ENCODE measurements around the gene SLC37A1. TPM values are rescaled to one million over a fixed set of nuclear protein-coding genes. Genes with fewer than 3 reads are reported as not detected.
A peak's percentile ranks its signal among the peaks of the same experiment; 100 is the strongest.

SLC37A1 gene
- total and polyA plus RNA-seq, 9 of the 15 experiments (the other 6 are each of a cell fraction or from before 2014, with no cell fraction given) = 0.06 to 3.4 (median 0.40) TPM

- TF ChIP-seq AFF4 (CRISPR knock-in tag; IDR thresholded peaks at IDR 0.05) = no peak
- TF ChIP-seq GTF2B (IDR thresholded peaks at IDR 0.05; ENCODE audit: extremely low read depth, insufficient read length) = no peak
Observed at GRCh38 chr21:42570362-42570761, 56.7 kb downstream of the SLC37A1 start (continued).

- H3K4me3 ChIP-seq = no peak overlapping the region
- H3K4me2 ChIP-seq (ENCODE audit: insufficient read depth, low read length) = no peak overlapping the region
- in situ Hi-C loops (cut with MboI) = no loop called here
- ChIA-PET POLR2A (interaction anchor here (0.6 to 1.0 kb wide), 2 partner anchors 11 to 399 kb away, joined by 3 to 4 read pairs; no protein-coding TSS in a partner anchor), CTCF (ENCODE audit: low intra/inter-chr PET ratio) (no interaction called here)
- H3K9me3 ChIP-seq (replicated peaks; ENCODE audit: control insufficient read depth, insufficient read depth, low read depth, low read length) = no peaks in the 10 kb centered on the region
- no peak for DNase-seq (ENCODE audit: extremely low read depth in 1 of 4, low spot score in 3 of 4)
- peaks cover 24 to 77% of the 10 kb centered on the region in 2 experiments for H3K27me3 ChIP-seq (ENCODE audit: control insufficient read depth in 2 of 2, insufficient read depth in 2 of 2, low read length in 2 of 2)
- intact Hi-C loops (cut with micrococcal nuclease) = loop anchor here (10.0 kb wide), 1 partner anchor 46 kb away; no protein-coding TSS in a partner anchor
- H3K79me2 ChIP-seq (ENCODE audit: control insufficient read depth, insufficient read depth, low read length) = no peaks in the 10 kb centered on the region
- no peaks in the 10 kb centered on the region for H3K9me1 ChIP-seq (ENCODE audit: control insufficient read depth, insufficient read depth, low read length)
- no TSS peak for BruUV-seq (replicated peaks)
- no peak overlapping the region for H3K27ac ChIP-seq (ENCODE audit: extremely low read depth, low read depth, low read length)
- no peak overlapping the region for H3K9ac ChIP-seq (ENCODE audit: insufficient read depth in 1 of 2, low read depth in 2 of 2, low read length in 2 of 2)
- H3K4me1 ChIP-seq (replicated peaks in 1 of 2; ENCODE audit: control insufficient read depth in 2 of 2, insufficient read depth in 2 of 2, low read length in 2 of 2) = peaks cover 0 to 21% of the 10 kb centered on the region in 2 experiments; a peak in 3 of 5 replicates
- H3K36me3 ChIP-seq (ENCODE audit: control insufficient read depth, insufficient read depth, low read length) = no peaks in the 10 kb centered on the region
- 36% methylated on average over 20 of the region's 20 CpGs for WGBS (ENCODE audit: insufficient coverage, low coverage, missing lambda C conversion rate)
- H2AFZ ChIP-seq (ENCODE audit: low read depth, low read length) = no peak overlapping the region; the same call in 1 of the 2 replicates
- no peak for FAIRE-seq
- no peak for ATAC-seq
- H4K20me1 ChIP-seq (replicated peaks; ENCODE audit: control insufficient read depth, insufficient read depth, low read length) = no peaks in the 10 kb centered on the region
- TF ChIP-seq ZNF174 (CRISPR knock-in tag; IDR thresholded peaks at IDR 0.05) (no peak), FIP1L1 (IDR thresholded peaks at IDR 0.05; ENCODE audit: low read depth, low read length, poor library complexity, severe bottlenecking) (no peak), ZNF23 (CRISPR knock-in tag; IDR thresholded peaks at IDR 0.05) (no peak), CREB3 (tag; conservative IDR thresholded peaks at IDR 0.05; ENCODE audit: low read depth) (no peak), PTTG1 (tag; IDR thresholded peaks at IDR 0.05; ENCODE audit: low read depth) (no peak), SMAD1 (IDR thresholded peaks at IDR 0.05; ENCODE audit: low read depth, low read length, partially characterized antibody) (no peak), ZNF395 (CRISPR knock-in tag; IDR thresholded peaks at IDR 0.05) (no peak), HDAC6 (IDR thresholded peaks at IDR 0.05; ENCODE audit: low read depth, low read length) (no peak), RAD51 (IDR thresholded peaks at IDR 0.05; ENCODE audit: borderline replicate concordance, low read depth) (no peak), NELFE (IDR thresholded peaks at IDR 0.05; ENCODE audit: insufficient read depth, insufficient read length) (no peak), RFX1 (IDR thresholded peaks at IDR 0.05) (peak; percentile 78)
Observed at GRCh38 chr21:42570841-42571387, 57.3 kb downstream of the SLC37A1 start.

Data from K562 (cell line).